Brain microvascular endothelial cell (primary cell): ENCODE measurements around the gene DAB1.

ENCODE experiments used
- DNase-seq: peaks from one replicate; pipeline ENCODE4 v3.0.0-alpha.2; 2020
- H3K27ac ChIP-seq: fragments of 250-450 bp; sonication (Bioruptor Pico); 2 replicates; pipeline ENCODE4 v1.5.1; 2020; ENCODE audit warnings: mild to moderate bottlenecking, moderate library complexity
- H3K27me3 ChIP-seq: fragments of 250-450 bp; sonication (Bioruptor Pico); replicated peaks from 2 replicates; pipeline ENCODE4 v1.5.1; 2020; ENCODE audit warnings: mild to moderate bottlenecking
- H3K36me3 ChIP-seq: fragments of 250-450 bp; sonication (Bioruptor Pico); replicated peaks from 2 replicates; pipeline ENCODE4 v1.5.1; 2020; ENCODE audit warnings: mild to moderate bottlenecking
- H3K4me3 ChIP-seq: 2 replicates; pipeline ENCODE4 v1.5.1; 2011; ENCODE audit warnings: low read depth, mild to moderate bottlenecking, control low read depth, low read length, moderate library complexity
- CTCF ChIP-seq: IDR thresholded peaks from 2 replicates; pipeline ENCODE4 v1.5.1; 2011; ENCODE audit warnings: low read depth, mild to moderate bottlenecking, moderate library complexity, low read length, control low read depth, inconsistent platforms; ENCODE audit errors: missing control alignments
- in situ Hi-C: cut with HindIII; loops from 2 replicates; pipeline ENCODE4 v1.10.0; 2017; ENCODE audit warnings: low sequenced_read_pairs, low pct_ligation_motif_present

The DAB1 gene

GRCh38 chr1:57403201-57403600, 20.7 kb downstream of the DAB1 start:
- H3K36me3 ChIP-seq: no peaks in the 10 kb centered on the region

GRCh38 chr1:57401671-57402070, 22.2 kb downstream of the DAB1 start:
- H3K27ac ChIP-seq: no peak overlapping the region
- in situ Hi-C loops: no loop called here
- no peak for TF ChIP-seq CTCF
- no peaks in the 10 kb centered on the region for H3K36me3 ChIP-seq
- no peak for DNase-seq
- no peaks in the 10 kb centered on the region for H3K27me3 ChIP-seq
- H3K4me3 ChIP-seq: no peak overlapping the region

More at GRCh38 chr1:57403201-57403600, 20.7 kb downstream of the DAB1 start:
- no peak for DNase-seq
- in situ Hi-C loops: no loop called here
- Histone ChIP-seq H3K27ac (no peak overlapping the region), H3K4me3 (no peak overlapping the region), H3K27me3 (no peaks in the 10 kb centered on the region)
- no peak for TF ChIP-seq CTCF

GRCh38 chr1:57400048-57400447, 23.8 kb downstream of the DAB1 start:
- Histone ChIP-seq H3K27ac (no peak overlapping the region), H3K27me3 (no peaks in the 10 kb centered on the region), H3K4me3 (no peak overlapping the region), H3K36me3 (no peaks in the 10 kb centered on the region)
- in situ Hi-C loops: no loop called here
- DNase-seq: no peak
- no peak for TF ChIP-seq CTCF

GRCh38 chr1:57393058-57393584, 30.7 kb downstream of the DAB1 start:
- no peak for DNase-seq
- in situ Hi-C loops: no loop called here
- no peak for TF ChIP-seq CTCF
- Histone ChIP-seq H3K36me3 (no peaks in the 10 kb centered on the region), H3K4me3 (no peak overlapping the region), H3K27me3 (no peaks in the 10 kb centered on the region), H3K27ac (no peak overlapping the region)

GRCh38 chr1:57385336-57385735, 38.5 kb downstream of the DAB1 start:
- Histone ChIP-seq H3K36me3 (no peaks in the 10 kb centered on the region), H3K27ac (no peak overlapping the region), H3K27me3 (no peaks in the 10 kb centered on the region), H3K4me3 (no peak overlapping the region)
- no peak for DNase-seq
- in situ Hi-C loops: no loop called here
- no peak for TF ChIP-seq CTCF

- Histone ChIP-seq H3K36me3 (no peaks in the 10 kb centered on the region), H3K4me3 (no peak overlapping the region), H3K27me3 (no peaks in the 10 kb centered on the region), H3K27ac (no peak overlapping the region)
- in situ Hi-C loops: no loop called here
- DNase-seq: no peak
- TF ChIP-seq CTCF: no peak
These were observed 39.0 kb downstream of the DAB1 start for GRCh38 chr1:57384901-57385300.
